ENCODE results near the gene TBCA. TPM values are rescaled to one million over a fixed set of nuclear protein-coding genes. Genes with fewer than 3 reads are reported as not detected.

TBCA gene
- total RNA-seq, 1 experiment from 2014 or later: 302 TPM

GRCh38 chr5:77741608-77742007 is 34.5 kb downstream of the TBCA start:
- Histone ChIP-seq H3K9me3 (ENCODE audit: control insufficient read depth, insufficient read depth, low read depth, low read length) (no peaks in the 10 kb centered on the region), H3K4me3 (ENCODE audit: low read depth in 2 of 2, low read length in 2 of 2) (no peak overlapping the region), H3K27me3 (ENCODE audit: control insufficient read depth, insufficient read depth, low read length) (no peaks in the 10 kb centered on the region), H3K36me3 (ENCODE audit: control insufficient read depth, insufficient read depth, low read length) (no peaks in the 10 kb centered on the region), H3K27ac (ENCODE audit: low read length) (no peak overlapping the region), H3K4me1 (ENCODE audit: control insufficient read depth, insufficient read depth, low read length) (no peaks in the 10 kb centered on the region; the same call in 1 of the 2 replicates)
- intact Hi-C loops (cut with micrococcal nuclease; ENCODE audit: unreplicated experiment) (no loop called here), in situ Hi-C loops (cut with HindIII; ENCODE audit: low pct_unique_long_range_greater_than_20kb, low sequenced_read_pairs) (no loop called here)
- ATAC-seq: no peak
- TF ChIP-seq CTCF (IDR thresholded peaks at IDR 0.05): no peak
- TF ChIP-seq REST (IDR thresholded peaks at IDR 0.05; ENCODE audit: insufficient read depth in 1 of 2, low read depth in 2 of 2, low read length in 1 of 2): no peak
- no peak for TF ChIP-seq POLR2AphosphoS5 (IDR thresholded peaks at IDR 0.05; ENCODE audit: low read depth, low read length)
- no peak for TF ChIP-seq TCF7L2 (IDR thresholded peaks at IDR 0.05; ENCODE audit: low read depth, low read length)
- no peak for TF ChIP-seq SIN3A (IDR thresholded peaks at IDR 0.05; ENCODE audit: borderline replicate concordance, insufficient read depth, low read depth, low read length)
- no TSS peak for BruUV-seq (replicated peaks)
- POLR2A ChIA-PET: no interaction called here
- CTCF ChIA-PET: no interaction called here
- DNase-seq (ENCODE audit: low read depth, low spot score): no peak

- CTCF ChIA-PET: no interaction called here
- no peak for TF ChIP-seq REST (IDR thresholded peaks at IDR 0.05; ENCODE audit: insufficient read depth in 1 of 2, low read depth in 2 of 2, low read length in 1 of 2)
- TF ChIP-seq POLR2AphosphoS5 (IDR thresholded peaks at IDR 0.05; ENCODE audit: low read depth, low read length): no peak
- TF ChIP-seq SIN3A (IDR thresholded peaks at IDR 0.05; ENCODE audit: borderline replicate concordance, insufficient read depth, low read depth, low read length): no peak
- TF ChIP-seq CTCF (IDR thresholded peaks at IDR 0.05): no peak
- TF ChIP-seq TCF7L2 (IDR thresholded peaks at IDR 0.05; ENCODE audit: low read depth, low read length): no peak
- in situ Hi-C loops (cut with HindIII; ENCODE audit: low pct_unique_long_range_greater_than_20kb, low sequenced_read_pairs): no loop called here
Measured at GRCh38 chr5:77734885-77735284, 41.3 kb downstream of the TBCA start.

More at GRCh38 chr5:77734885-77735284, 41.3 kb downstream of the TBCA start:
- POLR2A ChIA-PET: no interaction called here
- DNase-seq (ENCODE audit: low read depth, low spot score) (no peak), ATAC-seq (no peak)
- Histone ChIP-seq H3K27ac (ENCODE audit: low read length) (no peak overlapping the region), H3K4me1 (ENCODE audit: control insufficient read depth, insufficient read depth, low read length) (no peaks in the 10 kb centered on the region; the same call in 1 of the 2 replicates), H3K36me3 (ENCODE audit: control insufficient read depth, insufficient read depth, low read length) (no peaks in the 10 kb centered on the region), H3K9me3 (ENCODE audit: control insufficient read depth, insufficient read depth, low read depth, low read length) (no peaks in the 10 kb centered on the region), H3K4me3 (ENCODE audit: low read depth in 2 of 2, low read length in 2 of 2) (no peak overlapping the region), H3K27me3 (ENCODE audit: control insufficient read depth, insufficient read depth, low read length) (no peaks in the 10 kb centered on the region)
- no TSS peak for BruUV-seq (replicated peaks)
- intact Hi-C loops (cut with micrococcal nuclease; ENCODE audit: unreplicated experiment): no loop called here

All from Panc1 (cell line).